IMR-90 (cell line): ENCODE measurements around the gene TRAP1. TPM values are rescaled to one million over a fixed set of nuclear protein-coding genes. Genes with fewer than 3 reads are reported as not detected.

Source experiments
- ATAC-seq: fragments of 200-7000 bp; cut with Tn5 transposase; 2 replicates; pipeline ENCODE4 v1.9.1; 2020; ENCODE audit warnings: low read depth, mild to moderate bottlenecking, moderate library complexity
- BruUV-seq: library from RNA; stranded (reverse); fragments of 400-500 nt; replicated peaks from 2 replicates; lab custom pipeline; 2021; lab: Mats Ljungman, UMichigan
- CTCF ChIA-PET: fragments of 300-600 bp; formaldehyde crosslinking; extraction: SDS; loops from one replicate; lab custom pipeline; 2021; ENCODE audit warnings: antibody characterized with exemption; lab: Yijun Ruan, JAX
- POLR2A ChIA-PET: fragments of 300-600 bp; sonication (Branson Sonifier 250); formaldehyde crosslinking; loops from one replicate; lab custom pipeline; 2022; ENCODE audit warnings: antibody characterized with exemption; ENCODE audit not compliant: unreplicated experiment; lab: Charles Lee
- DNase-seq: peaks from one replicate; pipeline ENCODE4 v3.0.0; 2013
- H2AFZ ChIP-seq: replicated peaks from 2 replicates; pipeline ENCODE3; 2013; ENCODE audit warnings: low read length, mild to moderate bottlenecking; ENCODE audit not compliant: poor library complexity
- H2AK5ac ChIP-seq: 2 replicates; pipeline ENCODE4 v1.6.1; 2013; ENCODE audit warnings: low read depth, low read length, inconsistent platforms
- H2AK9ac ChIP-seq: replicated peaks from 2 replicates; pipeline ENCODE3; 2013; ENCODE audit warnings: mild to moderate bottlenecking, low read depth, low read length, moderate library complexity; ENCODE audit not compliant: poor library complexity
- H2BK120ac ChIP-seq: 2 replicates; pipeline ENCODE4 v1.6.1; 2013; ENCODE audit warnings: low read depth, low read length, inconsistent platforms
- H2BK15ac ChIP-seq: 3 replicates; pipeline ENCODE4 v1.6.1; 2013; ENCODE audit warnings: low read depth, low read length, inconsistent platforms
- H2BK20ac ChIP-seq: 2 replicates; pipeline ENCODE4 v1.6.1; 2013; ENCODE audit warnings: low read depth, mild to moderate bottlenecking, inconsistent platforms, low read length, moderate library complexity
- H2BK5ac ChIP-seq: 2 replicates; pipeline ENCODE4 v1.6.1; 2013; ENCODE audit warnings: mild to moderate bottlenecking, low read depth, low read length, inconsistent platforms; ENCODE audit not compliant: poor library complexity, severe bottlenecking
- H3K14ac ChIP-seq: replicated peaks from 2 replicates; pipeline ENCODE4 v1.6.1; 2013; ENCODE audit warnings: low read depth, low read length, inconsistent platforms
- H3K18ac ChIP-seq: 2 replicates; pipeline ENCODE4 v1.6.1; 2013; ENCODE audit warnings: low read depth, low read length, control low read depth
- H3K23ac ChIP-seq: 2 replicates; pipeline ENCODE4 v1.6.1; 2013; ENCODE audit warnings: low read depth, low read length, inconsistent platforms
- H3K27ac ChIP-seq: 2 replicates; pipeline ENCODE4 v1.5.1; 2013; ENCODE audit warnings: mild to moderate bottlenecking, control low read depth, low read length; ENCODE audit not compliant: insufficient read depth
- H3K27me3 ChIP-seq: 2 replicates; pipeline ENCODE4 v1.6.1; 2013; ENCODE audit warnings: low read length; ENCODE audit not compliant: control insufficient read depth, insufficient read depth
- H3K36me3 ChIP-seq: 2 replicates; pipeline ENCODE4 v1.6.1; 2013; ENCODE audit warnings: low read length, mixed read lengths; ENCODE audit not compliant: control insufficient read depth, insufficient read depth
- H3K4ac ChIP-seq: 2 replicates; pipeline ENCODE4 v1.6.1; 2013; ENCODE audit warnings: low read depth, low read length, inconsistent platforms
- H3K4me1 ChIP-seq: 2 replicates; pipeline ENCODE4 v1.6.1; 2013; ENCODE audit warnings: low read length, mixed read lengths; ENCODE audit not compliant: control insufficient read depth, insufficient read depth
- H3K4me2 ChIP-seq: 2 replicates; pipeline ENCODE4 v1.6.1; 2013; ENCODE audit warnings: low read depth, mild to moderate bottlenecking, control low read depth, low read length, moderate library complexity
- H3K4me3 ChIP-seq: 2 replicates; pipeline ENCODE4 v1.5.1; 2013; ENCODE audit warnings: low read depth, mild to moderate bottlenecking, control low read depth, low read length, moderate library complexity; ENCODE audit not compliant: insufficient read depth
- H3K56ac ChIP-seq: 2 replicates; pipeline ENCODE4 v1.6.1; 2013; ENCODE audit warnings: low read length, inconsistent platforms; ENCODE audit not compliant: insufficient read depth; ENCODE audit errors: extremely low read depth
- H3K79me1 ChIP-seq, 2 experiments: 2 replicates each; pipeline ENCODE4 v1.6.1; 2013; ENCODE audit warnings: low read length in 2 of 2, inconsistent platforms in 1 of 2, low read depth in 1 of 2
- H3K9ac ChIP-seq: 2 replicates; pipeline ENCODE4 v1.6.1; 2013; ENCODE audit warnings: low read depth, low read length, control low read depth
- H3K9me1 ChIP-seq: 2 replicates; pipeline ENCODE4 v1.6.1; 2013; ENCODE audit warnings: low read length, inconsistent platforms; ENCODE audit not compliant: insufficient read depth
- H3K9me3 ChIP-seq: 2 replicates; pipeline ENCODE4 v1.6.1; 2013; ENCODE audit warnings: low read length; ENCODE audit not compliant: control insufficient read depth, insufficient read depth
- H4K20me1 ChIP-seq: 2 replicates; pipeline ENCODE4 v1.6.1; 2013; ENCODE audit warnings: low read length, inconsistent platforms; ENCODE audit not compliant: insufficient read depth
- H4K5ac ChIP-seq: 2 replicates; pipeline ENCODE4 v1.6.1; 2013; ENCODE audit warnings: mild to moderate bottlenecking, low read depth, low read length, control low read depth
- H4K8ac ChIP-seq, 2 experiments: 2 replicates each; pipeline ENCODE4 v1.6.1; 2013; ENCODE audit warnings: low read depth in 2 of 2, low read length in 2 of 2, control low read depth in 1 of 2, inconsistent platforms in 1 of 2
- H4K91ac ChIP-seq: 2 replicates; pipeline ENCODE4 v1.6.1; 2013; ENCODE audit warnings: low read depth, low read length, inconsistent platforms; ENCODE audit not compliant: insufficient read depth
- BHLHE40 ChIP-seq: fragments of 150-350 bp; IDR thresholded peaks from 2 replicates; pipeline ENCODE4 v1.6.1; 2016; ENCODE audit warnings: mild to moderate bottlenecking, low read depth, low read length
- CEBPB ChIP-seq: IDR thresholded peaks from 2 replicates; pipeline ENCODE4 v1.6.1; 2012; ENCODE audit warnings: low read depth, low read length, improper control_type of control experiment
- CHD1 ChIP-seq: IDR thresholded peaks from 2 replicates; pipeline ENCODE4 v1.6.1; 2012; ENCODE audit warnings: low read depth, low read length, improper control_type of control experiment
- CTCF ChIP-seq: conservative IDR thresholded peaks from 2 replicates; pipeline ENCODE4 v1.5.1; 2012; ENCODE audit warnings: mild to moderate bottlenecking, low read depth, low read length, improper control_type of control experiment
- FOS ChIP-seq: fragments of 150-350 bp; IDR thresholded peaks from 2 replicates; pipeline ENCODE4 v1.6.1; 2016; ENCODE audit warnings: low read depth, low read length
- MAFK ChIP-seq: IDR thresholded peaks from 2 replicates; pipeline ENCODE4 v1.6.1; 2012; ENCODE audit warnings: low read depth, low read length, improper control_type of control experiment
- MAZ ChIP-seq: IDR thresholded peaks from 2 replicates; pipeline ENCODE4 v1.6.1; 2012; ENCODE audit warnings: low read depth, mild to moderate bottlenecking, low read length, improper control_type of control experiment, moderate library complexity, borderline replicate concordance
- MXI1 ChIP-seq: IDR thresholded peaks from 2 replicates; pipeline ENCODE4 v1.6.1; 2012; ENCODE audit warnings: low read depth, mild to moderate bottlenecking, low read length, moderate library complexity, borderline replicate concordance
- NFE2L2 ChIP-seq: fragments of 150-350 bp; IDR thresholded peaks from 2 replicates; pipeline ENCODE4 v1.6.1; 2016; ENCODE audit warnings: low read depth, mild to moderate bottlenecking, low read length
- POLR2A ChIP-seq: IDR thresholded peaks from 2 replicates; pipeline ENCODE4 v1.6.1; 2012; ENCODE audit warnings: mild to moderate bottlenecking, low read depth, low read length
- RAD21 ChIP-seq: IDR thresholded peaks from 2 replicates; pipeline ENCODE4 v1.6.1; 2012; ENCODE audit warnings: low read length, improper control_type of control experiment
- RCOR1 ChIP-seq: IDR thresholded peaks from 2 replicates; pipeline ENCODE4 v1.6.1; 2012; ENCODE audit warnings: mild to moderate bottlenecking, low read length, improper control_type of control experiment; ENCODE audit not compliant: insufficient replicate concordance
- SMC3 ChIP-seq: fragments of 150-350 bp; IDR thresholded peaks from 2 replicates; pipeline ENCODE4 v1.6.1; 2016; ENCODE audit warnings: low read depth, mild to moderate bottlenecking, antibody characterized with exemption, low read length, moderate library complexity
- WGBS, 2 experiments: methylation state at CpG; one replicate each; pipeline versions ENCODE4 v1.1.5 to v1.1.7; 2013; ENCODE audit warnings: missing lambda C conversion rate in 2 of 2; ENCODE audit not compliant: insufficient read length in 1 of 2; ENCODE audit errors: extremely low coverage in 2 of 2; 5-methylcytosine and 5-hydroxymethylcytosine counted together
- dilution Hi-C: fragments of 300-500 bp; cut with HindIII; formaldehyde crosslinking; loops from one replicate; pipeline ENCODE4 v1.14.3; 2018; ENCODE audit warnings: low sequenced_read_pairs; ENCODE audit not compliant: unreplicated experiment
- in situ Hi-C: fragments of 300-500 bp; cut with MboI; formaldehyde crosslinking; loops from 3 replicates; pipeline ENCODE4 v1.14.3; 2019; ENCODE audit warnings: low sequenced_read_pairs, inconsistent platforms, mixed read lengths
- intact Hi-C: fragments of 100-400 bp; cut with micrococcal nuclease; formaldehyde crosslinking; loops from 2 replicates; pipeline ENCODE4 v1.10.0; 2022
- polyA plus RNA-seq, 3 experiments: library from polyadenylated mRNA; depleted of rRNA; stranded (reverse); fragments of >200 nt; gene quantifications; 2 replicates each; pipeline ENCODE4 v1.2.3, GENCODE V29; 2012; ENCODE audit warnings: low replicate concordance in 1 of 3
- total RNA-seq: library from RNA; depleted of rRNA; stranded (reverse); fragments of >200 nt; gene quantifications from 2 replicates; pipeline ENCODE4 v1.2.3, GENCODE V29; 2012
- TF ChIP-seq, protein P1 (sequence below): fragments of 150-350 bp; IDR thresholded peaks from 2 replicates; pipeline ENCODE4 v1.6.1; 2017; ENCODE audit warnings: mild to moderate bottlenecking, antibody characterized with exemption, low read length, low read depth
- TF ChIP-seq, protein P2 (sequence below): fragments of 150-350 bp; IDR thresholded peaks from 2 replicates; pipeline ENCODE4 v1.6.1; 2016; ENCODE audit warnings: low read depth, mild to moderate bottlenecking, low read length, moderate library complexity, borderline replicate concordance

The TRAP1 gene
- total and polyA plus RNA-seq, 2 of the 4 experiments (the other 2 are of a cell fraction): 139 to 145 TPM

DNA sequence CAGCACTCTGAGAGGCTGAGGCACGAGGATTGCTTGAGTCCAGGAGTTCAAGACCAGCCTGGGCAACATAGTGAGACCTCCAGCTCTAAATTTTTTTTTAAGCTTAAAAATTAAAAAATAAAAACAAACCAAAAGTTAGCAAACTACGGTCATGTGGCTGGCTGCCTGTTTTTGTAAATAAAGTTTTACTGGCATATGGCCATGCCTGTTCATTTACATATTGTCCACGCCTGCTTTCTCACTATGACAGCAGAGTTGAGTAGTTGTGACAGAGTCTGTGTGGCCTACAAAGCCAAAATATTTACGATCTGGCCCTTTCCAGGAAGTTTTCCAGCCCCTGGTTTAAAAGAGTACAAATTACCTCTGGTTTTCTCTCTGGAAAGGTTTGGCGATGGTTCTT, 109.3 kb downstream of the TRAP1 start:
- no peak overlapping the region for H2BK120ac ChIP-seq
- peaks cover 9% of the 10 kb centered on the region; the same call in 1 of the 2 replicates for H3K36me3 ChIP-seq
- dilution Hi-C loops (no loop called here), in situ Hi-C loops (no loop called here), intact Hi-C loops (loop anchor here (2.0 kb wide), 1 partner anchor 81 kb away; no protein-coding TSS in a partner anchor)
- no peak overlapping the region for H2AFZ ChIP-seq
- ChIA-PET POLR2A (no interaction called here), CTCF (no interaction called here)
- no peak overlapping the region for H3K27ac ChIP-seq
- H4K91ac ChIP-seq: no peak overlapping the region
- no peak overlapping the region for H3K18ac ChIP-seq
- no peak overlapping the region for H3K4ac ChIP-seq
- no peak overlapping the region for H4K8ac ChIP-seq
- H2AK5ac ChIP-seq: no peak overlapping the region
- H4K5ac ChIP-seq: no peak overlapping the region
- H3K9me3 ChIP-seq: no peaks in the 10 kb centered on the region
- no peaks in the 10 kb centered on the region for H4K20me1 ChIP-seq
- H3K79me1 ChIP-seq: peaks cover 25 to 36% of the 10 kb centered on the region in 2 experiments
- H2BK5ac ChIP-seq: no peak overlapping the region
- H3K27me3 ChIP-seq: no peaks in the 10 kb centered on the region
- WGBS, 2 experiments: 73% methylated on average over 2 of the region's 5 CpGs; no CpG with 5 or more reads in 1 of the 2 experiments
- H3K4me1 ChIP-seq: peaks cover 5% of the 10 kb centered on the region
- no peak overlapping the region for H3K4me2 ChIP-seq
- no peak for DNase-seq
- H3K14ac ChIP-seq: no peak overlapping the region
- no peak overlapping the region for H3K23ac ChIP-seq
- no peak overlapping the region for H2BK15ac ChIP-seq
- peaks cover 8% of the 10 kb centered on the region for H3K9me1 ChIP-seq
- H2AK9ac ChIP-seq: no peak overlapping the region
- H3K4me3 ChIP-seq: no peak overlapping the region
- no peak for ATAC-seq
- TF ChIP-seq MXI1 (no peak), SMC3 (no peak), MAZ (no peak), CTCF (no peak), POLR2A (no peak), NFE2L2 (no peak), FOS (no peak), BHLHE40 (no peak), RCOR1 (no peak), RAD21 (no peak), CHD1 (no peak), CEBPB (no peak), MAFK (no peak)
- TF ChIP-seq, protein P1, sequence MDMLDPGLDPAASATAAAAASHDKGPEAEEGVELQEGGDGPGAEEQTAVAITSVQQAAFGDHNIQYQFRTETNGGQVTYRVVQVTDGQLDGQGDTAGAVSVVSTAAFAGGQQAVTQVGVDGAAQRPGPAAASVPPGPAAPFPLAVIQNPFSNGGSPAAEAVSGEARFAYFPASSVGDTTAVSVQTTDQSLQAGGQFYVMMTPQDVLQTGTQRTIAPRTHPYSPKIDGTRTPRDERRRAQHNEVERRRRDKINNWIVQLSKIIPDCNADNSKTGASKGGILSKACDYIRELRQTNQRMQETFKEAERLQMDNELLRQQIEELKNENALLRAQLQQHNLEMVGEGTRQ: no peak
- TF ChIP-seq, protein P2, sequence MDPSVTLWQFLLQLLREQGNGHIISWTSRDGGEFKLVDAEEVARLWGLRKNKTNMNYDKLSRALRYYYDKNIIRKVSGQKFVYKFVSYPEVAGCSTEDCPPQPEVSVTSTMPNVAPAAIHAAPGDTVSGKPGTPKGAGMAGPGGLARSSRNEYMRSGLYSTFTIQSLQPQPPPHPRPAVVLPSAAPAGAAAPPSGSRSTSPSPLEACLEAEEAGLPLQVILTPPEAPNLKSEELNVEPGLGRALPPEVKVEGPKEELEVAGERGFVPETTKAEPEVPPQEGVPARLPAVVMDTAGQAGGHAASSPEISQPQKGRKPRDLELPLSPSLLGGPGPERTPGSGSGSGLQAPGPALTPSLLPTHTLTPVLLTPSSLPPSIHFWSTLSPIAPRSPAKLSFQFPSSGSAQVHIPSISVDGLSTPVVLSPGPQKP: no peak
- H3K9ac ChIP-seq: no peak overlapping the region
- no peak overlapping the region for H2BK20ac ChIP-seq
- H3K56ac ChIP-seq: no peak overlapping the region
- no TSS peak for BruUV-seq
